ENCODE results near the gene ATAD5. TPM values are rescaled to one million over a fixed set of nuclear protein-coding genes. Genes with fewer than 3 reads are reported as not detected.
A peak's percentile ranks its signal among the peaks of the same experiment; 100 is the strongest.

ATAD5 gene
- total RNA-seq, 4 donors from 2014 or later: 2.5 to 6.7 (median 3.3) TPM

GRCh38 chr17:30824356-30825145 is 7.2 kb upstream of the ATAD5 start, which contains the start of gene CRLF3:
TSS of gene CRLF3 (minus strand) at chr17:30824692. CDS start at chr17:30824651, 41 bp downstream.
- no peaks in the 10 kb centered on the region for H3K36me3 ChIP-seq
- TF ChIP-seq POLR2A (IDR thresholded peaks at IDR 0.05) (peak in 2 of 4 donors; percentile 65 to 90), CTCF (IDR thresholded peaks at IDR 0.05) (peak; percentile 39 to 72 (median 59))
- peak within 1 kb of the TSS; percentile 91 to 95 (median 93) for H3K27ac ChIP-seq
- intact Hi-C loops (cut with DNase I): no loop called here
- H3K27me3 ChIP-seq: no peaks in the 10 kb centered on the region
- H3K4me1 ChIP-seq: peaks cover 12 to 64% (median 16%) of the 10 kb centered on the region in 3 donors
- peak within 1 kb of the TSS; percentile 90 to 97 (median 93) for H3K4me3 ChIP-seq
- no peaks in the 10 kb centered on the region for H3K9me3 ChIP-seq
- WGBS, 2 donors: 1 to 26% methylated on average over 14 to 18 of the region's 75 CpGs
- DNase-seq: peak; percentile 41

DNA sequence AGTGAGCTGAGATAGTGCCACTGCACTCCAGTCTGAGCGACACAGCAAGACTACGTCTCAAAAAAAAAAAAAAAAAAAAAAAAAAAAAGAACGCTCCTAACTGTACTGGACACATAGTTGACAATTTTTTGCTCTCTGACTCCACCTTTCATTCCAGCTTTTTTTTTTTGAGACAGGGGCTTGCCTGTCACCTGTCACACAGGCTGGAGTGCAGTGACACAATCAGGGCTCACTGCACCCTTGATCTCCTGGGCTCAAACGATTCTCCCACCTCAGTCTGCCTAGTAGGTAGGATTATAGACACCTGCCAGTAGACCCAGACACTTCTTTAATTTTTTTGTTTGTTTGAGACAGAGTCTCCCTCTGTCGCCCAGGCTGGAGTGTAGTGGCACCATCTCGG is 4.7 kb upstream of the ATAD5 start:
- Histone ChIP-seq H3K9me3 (no peaks in the 10 kb centered on the region), H3K36me3 (no peaks in the 10 kb centered on the region), H3K4me1 (peaks cover 14 to 48% (median 20%) of the 10 kb centered on the region in 3 donors), H3K27me3 (no peaks in the 10 kb centered on the region), H3K4me3 (no peak overlapping the region), H3K27ac (peak overlapping the region in 1 of 4 donors; percentile 91)
- TF ChIP-seq POLR2A (IDR thresholded peaks at IDR 0.05) (no peak), CTCF (IDR thresholded peaks at IDR 0.05) (no peak)
- WGBS, 2 donors: 79 to 88% methylated on average over 6 of the region's 6 CpGs
- no peak for DNase-seq
- intact Hi-C loops (cut with DNase I): no loop called here

DNA sequence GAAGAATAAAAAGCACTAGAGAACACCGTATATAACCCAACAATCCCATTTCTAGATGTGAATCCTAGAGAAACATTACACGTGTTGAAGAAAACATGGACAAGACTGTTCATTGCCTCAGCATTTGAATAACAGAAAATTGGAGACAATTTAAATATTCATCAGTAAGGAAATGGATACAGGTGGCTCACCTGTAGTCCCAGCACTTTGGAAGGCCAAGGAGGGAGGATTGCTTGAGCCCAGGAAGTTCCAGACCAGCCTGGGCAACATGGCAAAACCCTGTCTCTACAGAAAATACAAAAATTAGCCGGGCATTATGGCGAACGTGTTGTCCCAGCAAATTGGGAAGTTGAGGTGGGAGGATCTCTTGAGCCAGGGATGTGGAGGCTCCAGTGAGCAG is 2.7 kb upstream of the ATAD5 start:
- DNase-seq: no peak
- 79 to 83% methylated on average over 5 of the region's 5 CpGs for WGBS, 2 donors
- H3K36me3 ChIP-seq: no peaks in the 10 kb centered on the region
- no peaks in the 10 kb centered on the region for H3K9me3 ChIP-seq
- intact Hi-C loops (cut with DNase I): no loop called here
- no peak overlapping the region for H3K27ac ChIP-seq
- peaks cover 16 to 48% (median 21%) of the 10 kb centered on the region in 3 donors for H3K4me1 ChIP-seq
- no peaks in the 10 kb centered on the region for H3K27me3 ChIP-seq
- no peak for TF ChIP-seq CTCF (IDR thresholded peaks at IDR 0.05)
- no peak for TF ChIP-seq POLR2A (IDR thresholded peaks at IDR 0.05)
- H3K4me3 ChIP-seq: no peak overlapping the region

DNA sequence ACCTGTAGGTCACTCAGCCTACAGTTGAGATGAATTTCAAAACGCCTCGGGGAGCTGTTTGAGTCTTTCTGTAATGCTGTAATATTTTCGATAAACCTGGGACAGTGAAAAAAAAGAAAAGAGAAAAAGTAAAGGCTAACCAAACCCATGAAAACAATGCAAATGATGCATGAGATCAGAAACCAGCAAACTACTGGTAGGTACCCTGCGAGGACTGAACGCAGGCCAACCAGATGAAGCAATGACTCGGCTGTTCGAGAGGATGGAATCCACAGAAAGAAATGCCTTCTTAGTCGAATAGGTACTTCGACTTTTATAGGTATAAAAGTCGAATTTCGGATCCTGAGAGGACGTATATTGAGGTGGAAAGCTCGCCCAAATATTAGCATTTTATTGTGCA is 509 bp upstream of the ATAD5 start:
- no peaks in the 10 kb centered on the region for H3K27me3 ChIP-seq
- peaks cover 4 to 33% (median 11%) of the 10 kb centered on the region in 3 donors for H3K4me1 ChIP-seq
- no peak for TF ChIP-seq POLR2A (IDR thresholded peaks at IDR 0.05)
- TF ChIP-seq CTCF (IDR thresholded peaks at IDR 0.05): no peak
- H3K36me3 ChIP-seq: no peaks in the 10 kb centered on the region
- no peak for DNase-seq
- H3K9me3 ChIP-seq: no peaks in the 10 kb centered on the region
- H3K4me3 ChIP-seq: peak overlapping the region; percentile 62 to 97 (median 84)
- peak overlapping the region in 3 of 4 donors; percentile 71 to 86 (median 72) for H3K27ac ChIP-seq
- 16 to 25% methylated on average over 13 of the region's 13 CpGs for WGBS, 2 donors
- intact Hi-C loops (cut with DNase I): no loop called here

- no peak for DNase-seq
- Histone ChIP-seq H3K4me3 (peak overlapping the region; percentile 62 to 97 (median 84)), H3K27me3 (no peaks in the 10 kb centered on the region), H3K9me3 (no peaks in the 10 kb centered on the region), H3K27ac (peak overlapping the region in 3 of 4 donors; percentile 71 to 86 (median 72)), H3K36me3 (peaks cover 0 to 9% (median 0%) of the 10 kb centered on the region in 3 donors), H3K4me1 (peaks cover 4 to 28% (median 11%) of the 10 kb centered on the region in 3 donors)
- TF ChIP-seq POLR2A (IDR thresholded peaks at IDR 0.05) (no peak), CTCF (IDR thresholded peaks at IDR 0.05) (no peak)
- 2 to 3% methylated on average over 14 to 15 of the region's 15 CpGs for whole genome bisulfite sequencing, 2 donors
- intact Hi-C loops (cut with DNase I): no loop called here
Observed at GRCh38 chr17:30832438-30833124, 815 bp downstream of the ATAD5 start.
